ENCODE measurements around the gene TRIP12. TPM values are rescaled to one million over a fixed set of nuclear protein-coding genes. Genes with fewer than 3 reads are reported as not detected.

Gene TRIP12
- total RNA-seq, 1 experiment from 2014 or later, result 368 TPM

DNA sequence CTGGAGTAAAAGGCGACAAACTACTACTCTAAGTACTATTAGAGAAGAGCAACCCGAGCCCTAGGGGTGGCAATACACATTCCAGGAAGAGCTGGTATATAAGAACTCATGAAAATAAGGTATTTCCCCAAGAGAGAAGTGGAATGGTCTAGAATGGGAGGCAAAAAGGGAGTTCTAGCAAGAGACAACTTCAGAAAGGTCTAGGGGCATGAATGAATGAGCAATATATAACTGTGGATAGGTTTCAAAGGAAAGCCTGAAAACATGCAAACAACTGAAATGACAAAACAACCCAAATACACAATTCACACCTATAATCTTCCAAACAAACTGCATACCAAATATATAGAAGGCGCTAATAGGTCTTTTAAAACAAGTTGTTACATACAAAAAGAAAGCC is 22.2 kb downstream of the TRIP12 start:
- no peak overlapping the region for H3K4me3 ChIP-seq (ENCODE audit: low read depth in 2 of 2, low read length in 2 of 2)
- ATAC-seq, result no peak
- no peak overlapping the region for H3K27ac ChIP-seq (ENCODE audit: low read length)
- H3K27me3 ChIP-seq (ENCODE audit: control insufficient read depth, insufficient read depth, low read length), result no peaks in the 10 kb centered on the region
- no peak for DNase-seq (ENCODE audit: low read depth, low spot score)
- intact Hi-C loops (cut with micrococcal nuclease; ENCODE audit: unreplicated experiment), result no loop called here
- in situ Hi-C loops (cut with HindIII; ENCODE audit: low pct_unique_long_range_greater_than_20kb, low sequenced_read_pairs), result no loop called here
- TF ChIP-seq SIN3A (IDR thresholded peaks at IDR 0.05; ENCODE audit: borderline replicate concordance, insufficient read depth, low read depth, low read length) (no peak), TCF7L2 (IDR thresholded peaks at IDR 0.05; ENCODE audit: low read depth, low read length) (no peak)
- TF ChIP-seq, protein P1, sequence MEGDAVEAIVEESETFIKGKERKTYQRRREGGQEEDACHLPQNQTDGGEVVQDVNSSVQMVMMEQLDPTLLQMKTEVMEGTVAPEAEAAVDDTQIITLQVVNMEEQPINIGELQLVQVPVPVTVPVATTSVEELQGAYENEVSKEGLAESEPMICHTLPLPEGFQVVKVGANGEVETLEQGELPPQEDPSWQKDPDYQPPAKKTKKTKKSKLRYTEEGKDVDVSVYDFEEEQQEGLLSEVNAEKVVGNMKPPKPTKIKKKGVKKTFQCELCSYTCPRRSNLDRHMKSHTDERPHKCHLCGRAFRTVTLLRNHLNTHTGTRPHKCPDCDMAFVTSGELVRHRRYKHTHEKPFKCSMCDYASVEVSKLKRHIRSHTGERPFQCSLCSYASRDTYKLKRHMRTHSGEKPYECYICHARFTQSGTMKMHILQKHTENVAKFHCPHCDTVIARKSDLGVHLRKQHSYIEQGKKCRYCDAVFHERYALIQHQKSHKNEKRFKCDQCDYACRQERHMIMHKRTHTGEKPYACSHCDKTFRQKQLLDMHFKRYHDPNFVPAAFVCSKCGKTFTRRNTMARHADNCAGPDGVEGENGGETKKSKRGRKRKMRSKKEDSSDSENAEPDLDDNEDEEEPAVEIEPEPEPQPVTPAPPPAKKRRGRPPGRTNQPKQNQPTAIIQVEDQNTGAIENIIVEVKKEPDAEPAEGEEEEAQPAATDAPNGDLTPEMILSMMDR (IDR thresholded peaks at IDR 0.05), result no peak
- CTCF ChIA-PET, result no interaction called here
- no peaks in the 10 kb centered on the region for H3K9me3 ChIP-seq (ENCODE audit: control insufficient read depth, insufficient read depth, low read depth, low read length)
- H3K36me3 ChIP-seq (ENCODE audit: control insufficient read depth, insufficient read depth, low read length), result no peaks in the 10 kb centered on the region
- no TSS peak for BruUV-seq (replicated peaks)
- peaks cover 20% of the 10 kb centered on the region for H3K4me1 ChIP-seq (ENCODE audit: control insufficient read depth, insufficient read depth, low read length)
- POLR2A ChIA-PET, result no interaction called here

DNA sequence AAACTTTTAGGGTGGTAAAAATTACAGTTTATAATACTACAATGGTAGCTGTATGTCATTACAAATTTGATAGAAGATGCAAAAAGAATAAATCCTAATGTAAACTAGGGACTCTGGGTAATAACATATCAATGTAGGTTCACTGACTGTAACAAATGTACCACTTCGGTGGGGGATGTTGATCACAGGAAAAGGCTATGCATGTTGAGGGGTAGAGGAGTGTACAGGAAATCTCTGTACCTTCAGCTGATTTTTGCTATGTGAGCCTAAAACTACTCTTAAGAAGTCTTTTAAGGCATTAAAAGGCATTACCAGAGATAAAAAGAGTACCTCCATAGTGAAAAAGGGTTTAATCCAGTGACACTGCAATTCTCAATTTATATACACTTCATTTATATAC is 25.0 kb downstream of the TRIP12 start:
- Histone ChIP-seq H3K27me3 (ENCODE audit: control insufficient read depth, insufficient read depth, low read length) (no peaks in the 10 kb centered on the region), H3K4me3 (ENCODE audit: low read depth in 2 of 2, low read length in 2 of 2) (no peak overlapping the region), H3K36me3 (ENCODE audit: control insufficient read depth, insufficient read depth, low read length) (0 out of 2 replicates have a peak, but pooled peaks cover 2% of the 10 kb centered on the region), H3K27ac (ENCODE audit: low read length) (no peak overlapping the region), H3K9me3 (ENCODE audit: control insufficient read depth, insufficient read depth, low read depth, low read length) (no peaks in the 10 kb centered on the region), H3K4me1 (ENCODE audit: control insufficient read depth, insufficient read depth, low read length) (peaks cover 12% of the 10 kb centered on the region)
- TF ChIP-seq, protein P2, sequence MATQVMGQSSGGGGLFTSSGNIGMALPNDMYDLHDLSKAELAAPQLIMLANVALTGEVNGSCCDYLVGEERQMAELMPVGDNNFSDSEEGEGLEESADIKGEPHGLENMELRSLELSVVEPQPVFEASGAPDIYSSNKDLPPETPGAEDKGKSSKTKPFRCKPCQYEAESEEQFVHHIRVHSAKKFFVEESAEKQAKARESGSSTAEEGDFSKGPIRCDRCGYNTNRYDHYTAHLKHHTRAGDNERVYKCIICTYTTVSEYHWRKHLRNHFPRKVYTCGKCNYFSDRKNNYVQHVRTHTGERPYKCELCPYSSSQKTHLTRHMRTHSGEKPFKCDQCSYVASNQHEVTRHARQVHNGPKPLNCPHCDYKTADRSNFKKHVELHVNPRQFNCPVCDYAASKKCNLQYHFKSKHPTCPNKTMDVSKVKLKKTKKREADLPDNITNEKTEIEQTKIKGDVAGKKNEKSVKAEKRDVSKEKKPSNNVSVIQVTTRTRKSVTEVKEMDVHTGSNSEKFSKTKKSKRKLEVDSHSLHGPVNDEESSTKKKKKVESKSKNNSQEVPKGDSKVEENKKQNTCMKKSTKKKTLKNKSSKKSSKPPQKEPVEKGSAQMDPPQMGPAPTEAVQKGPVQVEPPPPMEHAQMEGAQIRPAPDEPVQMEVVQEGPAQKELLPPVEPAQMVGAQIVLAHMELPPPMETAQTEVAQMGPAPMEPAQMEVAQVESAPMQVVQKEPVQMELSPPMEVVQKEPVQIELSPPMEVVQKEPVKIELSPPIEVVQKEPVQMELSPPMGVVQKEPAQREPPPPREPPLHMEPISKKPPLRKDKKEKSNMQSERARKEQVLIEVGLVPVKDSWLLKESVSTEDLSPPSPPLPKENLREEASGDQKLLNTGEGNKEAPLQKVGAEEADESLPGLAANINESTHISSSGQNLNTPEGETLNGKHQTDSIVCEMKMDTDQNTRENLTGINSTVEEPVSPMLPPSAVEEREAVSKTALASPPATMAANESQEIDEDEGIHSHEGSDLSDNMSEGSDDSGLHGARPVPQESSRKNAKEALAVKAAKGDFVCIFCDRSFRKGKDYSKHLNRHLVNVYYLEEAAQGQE (IDR thresholded peaks at IDR 0.05; ENCODE audit: insufficient read depth in 1 of 2, low read depth in 2 of 2, low read length in 1 of 2), result no peak
- TF ChIP-seq SIN3A (IDR thresholded peaks at IDR 0.05; ENCODE audit: borderline replicate concordance, insufficient read depth, low read depth, low read length) (no peak), TCF7L2 (IDR thresholded peaks at IDR 0.05; ENCODE audit: low read depth, low read length) (no peak), POLR2AphosphoS5 (IDR thresholded peaks at IDR 0.05; ENCODE audit: low read depth, low read length) (no peak)
- TF ChIP-seq, protein P1 (IDR thresholded peaks at IDR 0.05), result no peak
- in situ Hi-C loops (cut with HindIII; ENCODE audit: low pct_unique_long_range_greater_than_20kb, low sequenced_read_pairs) (no loop called here), intact Hi-C loops (cut with micrococcal nuclease; ENCODE audit: unreplicated experiment) (no loop called here)
- POLR2A ChIA-PET, result no interaction called here
- DNase-seq (ENCODE audit: low read depth, low spot score), result no peak
- no peak for ATAC-seq
- BruUV-seq (replicated peaks), result no TSS peak
- CTCF ChIA-PET, result no interaction called here
